Astrocyte (in vitro differentiated cells and primary cell): Measurements from ENCODE around the gene MPC1. TPM values are rescaled to one million over a fixed set of nuclear protein-coding genes. Genes with fewer than 3 reads are reported as not detected.

Experiments
- DNase-seq: peaks from one replicate; pipeline ENCODE4 v3.0.0-alpha.2; 2010; ENCODE audit warnings: low read depth
- FAIRE-seq: peaks from 2 replicates; lab custom pipeline; 2011; peaks lifted over from hg19 to GRCh38; lab: Jason Lieb, UNC
- H2AFZ ChIP-seq: 2 replicates; pipeline ENCODE4 v1.6.0; 2012; ENCODE audit warnings: low read depth, low read length, inconsistent platforms
- H3K27ac ChIP-seq: 2 replicates; pipeline ENCODE4 v1.5.1; 2011; ENCODE audit warnings: low read depth, low read length, inconsistent platforms
- H3K27me3 ChIP-seq: 2 replicates; pipeline ENCODE4 v1.6.0; 2011; ENCODE audit warnings: low read length, inconsistent platforms; ENCODE audit not compliant: insufficient read depth
- H3K36me3 ChIP-seq: 2 replicates; pipeline ENCODE4 v1.5.1; 2011; ENCODE audit warnings: low read length, inconsistent platforms; ENCODE audit not compliant: insufficient read depth
- H3K4me1 ChIP-seq: 2 replicates; pipeline ENCODE4 v1.5.1; 2011; ENCODE audit warnings: low read length, inconsistent platforms; ENCODE audit not compliant: insufficient read depth
- H3K4me2 ChIP-seq: 2 replicates; pipeline ENCODE4 v1.6.0; 2012; ENCODE audit warnings: low read length, inconsistent platforms
- H3K4me3 ChIP-seq: 2 replicates; pipeline ENCODE4 v1.5.1; 2011; ENCODE audit warnings: low read depth, mild to moderate bottlenecking, low read length, inconsistent platforms; ENCODE audit not compliant: insufficient read depth
- H3K79me2 ChIP-seq: 2 replicates; pipeline ENCODE4 v1.6.0; 2012; ENCODE audit warnings: mild to moderate bottlenecking, low read length, inconsistent platforms; ENCODE audit not compliant: insufficient read depth
- H3K9ac ChIP-seq: 2 replicates; pipeline ENCODE4 v1.6.0; 2012; ENCODE audit warnings: mild to moderate bottlenecking, low read length, inconsistent platforms
- H3K9me3 ChIP-seq: 2 replicates; pipeline ENCODE4 v1.5.1; 2012; ENCODE audit warnings: low read depth, mild to moderate bottlenecking, low read length, inconsistent platforms; ENCODE audit not compliant: insufficient read depth
- H4K20me1 ChIP-seq: 2 replicates; pipeline ENCODE4 v1.6.0; 2012; ENCODE audit warnings: low read length, inconsistent platforms; ENCODE audit not compliant: insufficient read depth
- H3K27ac Mint-ChIP-seq: one replicate; pipeline ENCODE4 v1.8.0; 2021; ENCODE audit warnings: mild to moderate bottlenecking, mixed read lengths; ENCODE audit not compliant: unreplicated experiment
- H3K27me3 Mint-ChIP-seq: one replicate; pipeline ENCODE4 v1.8.0; 2021; ENCODE audit warnings: low read depth, mixed read lengths; ENCODE audit not compliant: unreplicated experiment
- H3K36me3 Mint-ChIP-seq: one replicate; pipeline ENCODE4 v1.8.0; 2021; ENCODE audit warnings: low read depth, mixed read lengths; ENCODE audit not compliant: unreplicated experiment
- H3K4me1 Mint-ChIP-seq: one replicate; pipeline ENCODE4 v1.8.0; 2021; ENCODE audit warnings: low read depth, mixed read lengths; ENCODE audit not compliant: unreplicated experiment
- H3K4me3 Mint-ChIP-seq: one replicate; pipeline ENCODE4 v1.8.0; 2021; ENCODE audit warnings: mild to moderate bottlenecking, moderate library complexity, mixed read lengths; ENCODE audit not compliant: unreplicated experiment
- H3K9me3 Mint-ChIP-seq: one replicate; pipeline ENCODE4 v1.8.0; 2021; ENCODE audit warnings: mild to moderate bottlenecking, mixed read lengths; ENCODE audit not compliant: unreplicated experiment
- EZH2 ChIP-seq: IDR thresholded peaks from 2 replicates; pipeline ENCODE4 v1.6.1; 2012; ENCODE audit warnings: mild to moderate bottlenecking, low read length, inconsistent platforms; ENCODE audit not compliant: insufficient read depth
- total RNA-seq: library from RNA; stranded (reverse); gene quantifications from 2 replicates; pipeline ENCODE4 v1.2.1, GENCODE V29; 2021
- TF ChIP-seq, protein P1 (sequence below): IDR thresholded peaks from 2 replicates; pipeline ENCODE4 v1.5.1; 2011; ENCODE audit warnings: low read depth, mild to moderate bottlenecking, inconsistent platforms, low read length, moderate library complexity; ENCODE audit not compliant: insufficient read depth

MPC1 gene
- total RNA-seq, 1 donor from 2014 or later = 47.4 TPM

- peaks cover 97% of the 10 kb centered on the region for H4K20me1 ChIP-seq
Observed at GRCh38 chr6:166336847-166337246, 45.9 kb downstream of the MPC1 start.

DNA sequence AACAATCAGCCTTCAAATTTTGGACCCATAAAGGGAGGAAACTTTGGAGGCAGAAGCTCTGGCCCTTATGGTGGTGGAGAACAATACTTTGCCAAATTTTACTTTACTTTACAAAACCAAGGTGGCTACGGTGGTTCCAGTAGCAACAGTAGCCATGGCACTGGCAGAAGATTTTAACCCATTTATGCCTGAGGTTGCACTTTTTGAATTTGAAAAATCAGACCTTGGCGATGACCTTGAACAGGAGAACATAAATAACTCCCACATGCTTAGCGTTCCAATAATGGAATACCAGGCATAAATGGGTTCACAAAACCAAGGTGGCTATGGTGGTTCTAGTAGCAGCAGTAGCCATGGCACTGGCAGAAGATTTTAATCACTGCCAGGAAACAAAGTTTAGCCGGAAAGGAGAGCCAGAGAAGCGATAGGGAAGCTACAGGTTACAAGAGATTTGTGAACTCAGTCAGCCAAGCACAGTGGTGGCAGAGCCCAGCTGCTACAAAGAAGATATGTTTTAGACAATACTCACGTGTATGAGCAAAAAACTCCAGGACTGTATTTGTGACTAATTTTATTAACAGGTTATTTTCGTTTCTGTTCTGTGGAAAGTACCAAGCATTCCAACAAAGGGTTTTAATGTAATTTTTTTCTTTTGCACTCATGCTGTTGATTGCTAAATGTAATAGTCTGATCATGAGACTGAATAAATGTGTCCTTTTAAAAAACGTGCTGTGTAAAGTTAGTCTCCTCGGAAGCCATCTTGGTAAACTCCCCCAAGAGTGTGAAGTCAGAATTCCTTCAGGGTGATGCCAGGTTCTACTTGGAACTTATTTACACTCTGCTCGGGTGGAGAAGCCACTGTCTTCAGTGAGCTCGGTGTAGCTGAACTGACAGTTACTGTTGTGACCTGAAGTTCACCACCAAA, 47.1 kb downstream of the MPC1 start:
- no peaks in the 10 kb centered on the region for H3K9me3 ChIP-seq
- no peak overlapping the region for H2AFZ ChIP-seq
- H3K36me3 ChIP-seq = peaks cover 5% of the 10 kb centered on the region
- no peaks in the 10 kb centered on the region for H3K9me3 Mint-ChIP-seq
- no peak overlapping the region for H3K9ac ChIP-seq
- H3K27ac ChIP-seq = no peak overlapping the region
- no peak overlapping the region for H3K4me3 ChIP-seq
- FAIRE-seq (no peak), DNase-seq (no peak)
- TF ChIP-seq, protein P1, sequence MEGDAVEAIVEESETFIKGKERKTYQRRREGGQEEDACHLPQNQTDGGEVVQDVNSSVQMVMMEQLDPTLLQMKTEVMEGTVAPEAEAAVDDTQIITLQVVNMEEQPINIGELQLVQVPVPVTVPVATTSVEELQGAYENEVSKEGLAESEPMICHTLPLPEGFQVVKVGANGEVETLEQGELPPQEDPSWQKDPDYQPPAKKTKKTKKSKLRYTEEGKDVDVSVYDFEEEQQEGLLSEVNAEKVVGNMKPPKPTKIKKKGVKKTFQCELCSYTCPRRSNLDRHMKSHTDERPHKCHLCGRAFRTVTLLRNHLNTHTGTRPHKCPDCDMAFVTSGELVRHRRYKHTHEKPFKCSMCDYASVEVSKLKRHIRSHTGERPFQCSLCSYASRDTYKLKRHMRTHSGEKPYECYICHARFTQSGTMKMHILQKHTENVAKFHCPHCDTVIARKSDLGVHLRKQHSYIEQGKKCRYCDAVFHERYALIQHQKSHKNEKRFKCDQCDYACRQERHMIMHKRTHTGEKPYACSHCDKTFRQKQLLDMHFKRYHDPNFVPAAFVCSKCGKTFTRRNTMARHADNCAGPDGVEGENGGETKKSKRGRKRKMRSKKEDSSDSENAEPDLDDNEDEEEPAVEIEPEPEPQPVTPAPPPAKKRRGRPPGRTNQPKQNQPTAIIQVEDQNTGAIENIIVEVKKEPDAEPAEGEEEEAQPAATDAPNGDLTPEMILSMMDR = no peak
- no peak for TF ChIP-seq EZH2
- H3K36me3 Mint-ChIP-seq = peaks cover 19% of the 10 kb centered on the region
- no peak overlapping the region for H3K4me3 Mint-ChIP-seq
- H3K4me2 ChIP-seq = no peak overlapping the region
- peaks cover 33% of the 10 kb centered on the region for H3K4me1 Mint-ChIP-seq
- H3K27me3 Mint-ChIP-seq = no peaks in the 10 kb centered on the region
- no peaks in the 10 kb centered on the region for H3K27me3 ChIP-seq
- H3K4me1 ChIP-seq = no peaks in the 10 kb centered on the region
- peaks cover 100% of the 10 kb centered on the region for H3K79me2 ChIP-seq
- peaks cover 95% of the 10 kb centered on the region for H4K20me1 ChIP-seq
- H3K27ac Mint-ChIP-seq = no peak overlapping the region

More at GRCh38 chr6:166336847-166337246, 45.9 kb downstream of the MPC1 start:
- H3K27ac Mint-ChIP-seq = no peak overlapping the region
- H3K27me3 Mint-ChIP-seq = no peaks in the 10 kb centered on the region
- no peaks in the 10 kb centered on the region for H3K9me3 ChIP-seq
- DNase-seq (no peak), FAIRE-seq (no peak)
- no peak overlapping the region for H3K4me3 ChIP-seq
- peaks cover 5% of the 10 kb centered on the region for H3K36me3 ChIP-seq
- no peak overlapping the region for H3K4me3 Mint-ChIP-seq
- peaks cover 27% of the 10 kb centered on the region for H3K4me1 Mint-ChIP-seq
- H3K4me1 ChIP-seq = peaks cover 5% of the 10 kb centered on the region
- no peaks in the 10 kb centered on the region for H3K27me3 ChIP-seq
- H3K27ac ChIP-seq = no peak overlapping the region
- no peak overlapping the region for H2AFZ ChIP-seq
- H3K9ac ChIP-seq = no peak overlapping the region
- H3K4me2 ChIP-seq = no peak overlapping the region
- no peaks in the 10 kb centered on the region for H3K9me3 Mint-ChIP-seq
- no peak for TF ChIP-seq EZH2
- TF ChIP-seq, protein P1 = no peak
- peaks cover 100% of the 10 kb centered on the region for H3K79me2 ChIP-seq
- H3K36me3 Mint-ChIP-seq = peaks cover 19% of the 10 kb centered on the region

DNA sequence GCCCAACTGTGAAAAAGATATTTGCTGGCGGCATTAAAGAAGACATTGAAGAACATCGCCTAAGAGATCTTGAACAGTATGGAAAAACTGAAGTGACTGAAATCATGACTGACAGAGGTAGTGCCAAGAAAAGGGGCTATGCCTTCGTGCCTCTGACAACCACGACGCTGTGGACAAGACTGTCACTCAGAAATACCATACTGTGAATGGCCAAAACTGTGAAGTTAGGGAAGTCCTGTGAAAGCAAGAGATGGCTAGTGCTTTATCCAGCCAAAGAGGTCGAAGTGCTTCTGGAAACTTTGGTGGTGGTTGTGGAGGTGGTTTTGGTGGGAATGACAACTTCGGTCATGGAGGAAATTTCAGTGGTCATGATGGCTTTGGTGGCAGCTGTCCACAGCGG, 47.9 kb downstream of the MPC1 start:
- Mint-ChIP-seq H3K27ac (no peak overlapping the region), H3K27me3 (no peaks in the 10 kb centered on the region), H3K4me1 (peaks cover 35% of the 10 kb centered on the region), H3K9me3 (no peaks in the 10 kb centered on the region), H3K4me3 (no peak overlapping the region), H3K36me3 (peaks cover 19% of the 10 kb centered on the region)
- Histone ChIP-seq H3K4me3 (no peak overlapping the region), H3K9me3 (no peaks in the 10 kb centered on the region), H3K27me3 (no peaks in the 10 kb centered on the region), H3K27ac (no peak overlapping the region), H3K4me2 (no peak overlapping the region), H3K36me3 (peaks cover 5% of the 10 kb centered on the region), H2AFZ (no peak overlapping the region), H3K9ac (no peak overlapping the region), H3K79me2 (peaks cover 100% of the 10 kb centered on the region), H4K20me1 (peaks cover 92% of the 10 kb centered on the region), H3K4me1 (no peaks in the 10 kb centered on the region)
- TF ChIP-seq, protein P1 = no peak
- TF ChIP-seq EZH2 = no peak
- no peak for FAIRE-seq
- no peak for DNase-seq
